AG04450 (cell line): ENCODE results near the gene PSTPIP1. TPM values are rescaled to one million over a fixed set of nuclear protein-coding genes. Genes with fewer than 3 reads are reported as not detected.

ENCODE experiments used
- CTCF ChIA-PET: fragments of 300-600, 350-600 bp; formaldehyde crosslinking; extraction: SDS; loops from one replicate; lab custom pipeline; 2022; ENCODE audit warnings: antibody characterized with exemption, inconsistent platforms; lab: Charles Lee
- POLR2A ChIA-PET: fragments of 350-600 bp; formaldehyde crosslinking; extraction: SDS; loops from one replicate; lab custom pipeline; 2021; ENCODE audit warnings: antibody characterized with exemption, inconsistent platforms; lab: Yijun Ruan, JAX
- DNase-seq: peaks from one replicate; pipeline ENCODE4 v3.0.0-alpha.2; 2011; ENCODE audit warnings: low read depth, low spot score
- H3K27ac ChIP-seq: one replicate; pipeline ENCODE4 v1.5.1; 2012; ENCODE audit warnings: low read depth, low read length, control low read depth
- H3K27me3 ChIP-seq: one replicate; pipeline ENCODE4 v1.6.0; 2012; ENCODE audit warnings: low read length; ENCODE audit not compliant: control insufficient read depth, insufficient read depth
- H3K4me3 ChIP-seq: 2 replicates; pipeline ENCODE4 v1.5.1; 2011; ENCODE audit warnings: mild to moderate bottlenecking, low read depth, low read length, control low read depth
- H3K9me3 ChIP-seq: 2 replicates; pipeline ENCODE4 v1.5.1; 2012; ENCODE audit warnings: low read length; ENCODE audit not compliant: control insufficient read depth, insufficient read depth
- CTCF ChIP-seq: IDR thresholded peaks from 2 replicates; pipeline ENCODE4 v1.5.1; 2011; ENCODE audit warnings: low read depth, low read length, control low read depth, inconsistent platforms
- polyA plus RNA-seq: library from polyadenylated mRNA; depleted of rRNA; stranded (reverse); fragments of >200 nt; gene quantifications from 2 replicates; pipeline ENCODE4 v1.2.3, GENCODE V29; 2011

The PSTPIP1 gene
- polyA plus RNA-seq, 1 experiment: 0.21 TPM

- no peaks in the 10 kb centered on the region for H3K9me3 ChIP-seq
- ChIA-PET POLR2A (interaction anchor here (1.0 kb wide), 1 partner anchor 11 kb away, joined by 4 read pairs; the partner anchor contains the start of gene TSPAN3), CTCF (interaction anchor here (1.3 to 1.9 kb wide), 2 partner anchors 12 to 483 kb away, joined by 3 to 5 read pairs; no protein-coding TSS in a partner anchor)
- no peak overlapping the region for H3K4me3 ChIP-seq
- H3K27me3 ChIP-seq: no peaks in the 10 kb centered on the region
- no peak for DNase-seq
- no peak for TF ChIP-seq CTCF
- H3K27ac ChIP-seq: no peak overlapping the region
Measured at GRCh38 chr15:77059786-77060361, 64.9 kb downstream of the PSTPIP1 start.

- ChIA-PET CTCF (interaction anchor here (1.9 kb wide), 1 partner anchor 12 kb away, joined by 5 read pairs; no protein-coding TSS in a partner anchor), POLR2A (no interaction called here)
- Histone ChIP-seq H3K27me3 (no peaks in the 10 kb centered on the region), H3K4me3 (no peak overlapping the region), H3K27ac (no peak overlapping the region), H3K9me3 (no peaks in the 10 kb centered on the region)
- no peak for TF ChIP-seq CTCF
- no peak for DNase-seq
Measured at GRCh38 chr15:77060546-77060945, 65.6 kb downstream of the PSTPIP1 start.

- ChIA-PET POLR2A (no interaction called here), CTCF (no interaction called here)
- Histone ChIP-seq H3K4me3 (no peak overlapping the region), H3K27me3 (no peaks in the 10 kb centered on the region), H3K9me3 (no peaks in the 10 kb centered on the region), H3K27ac (no peak overlapping the region)
- DNase-seq: no peak
- TF ChIP-seq CTCF: no peak
Measured at GRCh38 chr15:77063249-77063648, 68.3 kb downstream of the PSTPIP1 start.

GRCh38 chr15:77064063-77064462 lies 69.1 kb downstream of the PSTPIP1 start:
- Histone ChIP-seq H3K9me3 (no peaks in the 10 kb centered on the region), H3K4me3 (no peak overlapping the region), H3K27me3 (no peaks in the 10 kb centered on the region), H3K27ac (no peak overlapping the region)
- no peak for TF ChIP-seq CTCF
- POLR2A ChIA-PET: no interaction called here
- DNase-seq: no peak
- CTCF ChIA-PET: no interaction called here

GRCh38 chr15:77064539-77065308 lies 69.8 kb downstream of the PSTPIP1 start:
- CTCF ChIA-PET: no interaction called here
- DNase-seq: no peak

More at GRCh38 chr15:77064539-77065308, 69.8 kb downstream of the PSTPIP1 start:
- Histone ChIP-seq H3K9me3 (no peaks in the 10 kb centered on the region), H3K4me3 (no peak overlapping the region), H3K27me3 (no peaks in the 10 kb centered on the region), H3K27ac (no peak overlapping the region)
- no peak for TF ChIP-seq CTCF
- POLR2A ChIA-PET: no interaction called here
